Right ventricle myocardium inferior (tissue), 1 donor: ENCODE results near the gene WDR54. TPM values are rescaled to one million over a fixed set of nuclear protein-coding genes. Genes with fewer than 3 reads are reported as not detected.

ENCODE experiments used
- ATAC-seq: fragments of 200-7000 bp; cut with Tn5 transposase; one replicate; pipeline ENCODE4 v1.9.1; 2020; ENCODE audit warnings: mild to moderate bottlenecking, moderate library complexity
- DNase-seq: peaks from one replicate; pipeline ENCODE4 v3.0.0; 2021; ENCODE audit errors: missing footprints
- intact Hi-C: fragments of 100-400 bp; cut with DNase I; formaldehyde crosslinking; loops from one replicate; pipeline ENCODE4 v1.11.0; 2022
- total RNA-seq: library from RNA; stranded (reverse); fragmentation: NEBNext Ultra II Directional; extraction: Animal tissue kit (Norgen Biotek cat#: 25700); gene quantifications from one replicate; pipeline ENCODE4 v1.2.1, GENCODE V29; 2021
- donor health status: DM: no; HTN: yes; CAD: no; lungs with severe emphysema.

The WDR54 gene
- total RNA-seq, 1 donor from 2014 or later: 3.0 TPM

GRCh38 chr2:74424139-74424992, 2.8 kb downstream of the WDR54 start:
- no peak for ATAC-seq
- intact Hi-C loops: no loop called here
- DNase-seq: no peak

GRCh38 chr2:74424995-74425406, 3.5 kb downstream of the WDR54 start:
- ATAC-seq (no peak), DNase-seq (no peak)
- intact Hi-C loops: no loop called here

- no peak for DNase-seq
- intact Hi-C loops: no loop called here
- no peak for ATAC-seq
Observed at GRCh38 chr2:74425523-74425922, 4.0 kb downstream of the WDR54 start.

- ATAC-seq (no peak), DNase-seq (no peak)
- intact Hi-C loops: no loop called here
Observed at GRCh38 chr2:74426181-74426758, 4.7 kb downstream of the WDR54 start.

DNA sequence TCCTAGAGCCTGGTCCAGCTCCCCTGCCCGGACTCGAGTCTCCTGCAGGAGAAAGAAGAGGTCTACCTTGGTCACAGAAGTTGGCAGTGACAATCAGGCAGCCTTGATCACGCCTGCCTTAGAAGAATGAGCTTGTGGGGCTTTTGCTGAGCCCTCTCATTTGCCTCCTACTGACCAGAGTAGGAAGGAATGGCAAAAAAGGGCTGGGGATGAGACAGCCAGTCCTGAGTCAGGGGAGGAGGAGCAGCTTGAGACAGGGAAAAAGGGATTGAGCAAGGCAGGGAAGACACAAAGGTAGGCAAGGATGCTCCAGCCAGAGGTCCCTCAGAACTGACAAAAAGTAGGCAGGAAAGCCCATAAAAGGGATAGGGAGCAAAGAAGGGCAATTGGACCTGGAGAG, 6.0 kb downstream of the WDR54 start:
- intact Hi-C loops: no loop called here
- DNase-seq (no peak), ATAC-seq (no peak)

DNA sequence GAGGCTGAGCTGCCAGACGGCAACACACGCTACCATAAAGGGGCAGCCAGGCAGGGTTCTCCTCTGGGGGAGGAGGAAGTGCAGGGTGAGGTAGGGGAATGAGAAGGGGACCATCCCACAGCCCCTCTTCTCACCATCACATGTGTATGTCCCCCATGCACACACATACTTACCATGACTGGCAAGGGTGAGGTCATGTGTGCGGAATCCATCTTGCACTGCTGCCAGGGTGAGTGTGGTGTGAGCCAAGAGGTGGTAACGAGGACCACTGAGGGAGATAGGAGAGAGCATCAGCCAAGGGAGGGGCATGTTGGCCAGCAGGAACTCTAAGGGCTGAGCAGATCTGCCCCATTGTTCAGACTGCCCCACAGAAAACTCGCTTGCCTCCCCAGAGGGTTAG, 7.1 kb downstream of the WDR54 start:
- ATAC-seq (no peak), DNase-seq (no peak)
- intact Hi-C loops: no loop called here

- ATAC-seq: no peak
- DNase-seq: no peak
- intact Hi-C loops: no loop called here
Observed at GRCh38 chr2:74429487-74430451, 8.2 kb downstream of the WDR54 start.

- intact Hi-C loops: no loop called here
- DNase-seq (no peak), ATAC-seq (no peak)
Observed at GRCh38 chr2:74430502-74430901, 9.0 kb downstream of the WDR54 start.

GRCh38 chr2:74436111-74436805, 14.7 kb downstream of the WDR54 start:
- no peak for ATAC-seq
- no peak for DNase-seq
- intact Hi-C loops: no loop called here

GRCh38 chr2:74436848-74437695, 15.5 kb downstream of the WDR54 start:
- intact Hi-C loops: no loop called here
- ATAC-seq: no peak
- no peak for DNase-seq

DNA sequence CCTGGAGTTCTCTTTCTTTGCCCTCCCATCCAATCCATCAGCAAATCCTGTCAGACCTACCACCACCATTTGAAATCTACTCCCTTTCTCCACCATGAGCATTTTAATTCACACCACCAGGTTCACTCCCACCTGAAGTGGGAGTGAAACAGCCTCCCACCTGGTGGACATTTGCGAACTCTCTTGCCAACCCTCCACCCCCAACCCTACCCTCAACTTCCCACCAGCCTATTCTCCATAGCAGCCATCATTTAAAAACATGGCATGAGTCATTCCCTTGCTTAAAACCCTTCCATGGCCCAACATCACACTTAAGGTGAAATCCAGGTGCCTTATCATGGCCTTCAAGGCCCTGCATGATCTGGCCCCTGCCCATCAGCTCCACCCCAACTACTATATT, 16.7 kb downstream of the WDR54 start:
- DNase-seq (no peak), ATAC-seq (no peak)
- intact Hi-C loops: no loop called here

DNA sequence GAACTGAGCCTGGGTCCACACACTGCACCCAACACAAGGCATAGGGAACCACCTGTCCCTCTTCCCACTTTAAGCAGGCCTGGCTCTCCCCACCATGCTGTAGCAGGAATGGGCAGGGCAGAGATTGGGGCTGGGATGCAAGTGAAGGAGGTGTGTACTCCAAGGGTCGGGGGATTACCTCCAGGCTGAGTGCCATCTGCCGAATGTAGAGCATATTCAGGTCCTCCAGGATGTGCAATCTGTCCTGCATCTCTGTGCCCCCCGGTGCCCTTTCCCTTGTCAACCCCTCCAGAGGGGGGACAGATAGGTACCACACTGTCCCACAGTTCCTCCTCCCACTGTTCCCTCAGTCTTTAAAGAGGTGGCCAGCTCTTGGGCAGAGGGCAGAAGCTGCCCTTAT, 17.8 kb downstream of the WDR54 start:
- intact Hi-C loops: no loop called here
- no peak for ATAC-seq
- no peak for DNase-seq

- ATAC-seq (peak; percentile 70), DNase-seq (peak; percentile 92)
- intact Hi-C loops: no loop called here
Observed at GRCh38 chr2:74439803-74440377, 18.4 kb downstream of the WDR54 start.

DNA sequence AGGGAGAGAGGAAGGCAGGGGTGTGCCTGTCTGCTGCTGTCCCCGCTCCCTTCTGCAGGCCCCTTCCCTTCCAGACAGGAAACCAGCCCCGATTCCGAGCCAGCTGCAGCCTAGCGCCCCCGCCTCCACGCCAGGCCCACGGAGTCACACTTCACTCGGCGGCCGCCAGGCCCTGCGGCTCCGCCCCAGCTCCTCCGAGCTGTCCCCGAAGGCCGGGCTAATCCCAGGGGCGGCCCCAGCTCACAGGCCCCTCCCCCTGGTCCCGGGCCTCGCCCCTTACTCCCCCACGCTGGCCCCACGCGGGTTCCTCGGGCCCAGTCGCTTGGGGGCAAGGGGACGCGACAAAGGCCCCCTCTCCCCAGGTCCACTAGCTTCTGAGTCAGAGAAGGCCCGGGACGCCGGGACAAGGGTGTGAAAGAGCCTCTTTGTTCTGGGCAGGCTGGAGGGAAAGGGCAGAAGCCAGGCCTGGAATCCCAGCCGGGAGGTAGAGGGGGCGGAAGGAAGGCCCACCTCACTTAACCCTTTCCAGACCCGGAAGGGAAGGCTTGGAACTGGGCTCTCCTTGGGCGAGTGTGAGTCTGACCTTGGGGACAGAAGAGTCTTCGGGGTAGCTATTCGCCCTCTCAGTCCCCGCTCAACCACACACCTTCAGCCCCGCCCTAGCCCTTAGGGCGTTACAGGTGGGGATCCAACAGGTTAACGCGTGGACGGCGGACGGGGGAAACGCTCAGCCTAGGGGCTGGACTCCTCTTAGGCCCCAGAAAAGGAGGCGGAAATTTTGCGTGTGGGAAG, 19.0 kb downstream of the WDR54 start:
- peak; percentile 94 for DNase-seq
- intact Hi-C loops: no loop called here
- ATAC-seq: peak; percentile 94

DNA sequence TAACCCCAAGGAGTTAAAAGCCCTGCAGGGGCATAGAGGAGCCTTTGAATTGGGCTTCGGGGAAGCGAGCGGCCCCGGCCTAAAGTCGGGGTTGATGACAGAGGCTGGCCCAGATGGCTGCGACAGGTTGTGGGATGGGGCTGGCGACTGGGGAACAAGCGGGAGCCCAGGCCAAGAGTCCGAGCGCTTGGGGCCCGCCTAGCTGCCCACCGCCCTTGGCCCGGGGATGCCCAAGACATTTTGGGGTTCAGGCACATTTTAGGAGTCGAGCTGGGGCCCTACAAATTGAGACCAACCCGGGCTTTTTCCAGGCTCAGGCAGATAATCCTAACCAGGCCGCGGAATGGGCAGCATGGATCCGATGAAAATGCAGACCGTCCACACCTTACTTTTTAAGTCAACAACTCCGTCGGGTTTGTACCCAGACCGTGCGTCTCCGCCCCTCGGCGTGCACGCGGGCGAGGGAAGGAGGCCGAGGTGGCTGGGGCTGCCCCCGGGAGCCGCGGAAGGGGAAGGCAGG, 19.7 kb downstream of the WDR54 start:
- intact Hi-C loops: no loop called here
- ATAC-seq (peak; percentile 7), DNase-seq (no peak)

DNA sequence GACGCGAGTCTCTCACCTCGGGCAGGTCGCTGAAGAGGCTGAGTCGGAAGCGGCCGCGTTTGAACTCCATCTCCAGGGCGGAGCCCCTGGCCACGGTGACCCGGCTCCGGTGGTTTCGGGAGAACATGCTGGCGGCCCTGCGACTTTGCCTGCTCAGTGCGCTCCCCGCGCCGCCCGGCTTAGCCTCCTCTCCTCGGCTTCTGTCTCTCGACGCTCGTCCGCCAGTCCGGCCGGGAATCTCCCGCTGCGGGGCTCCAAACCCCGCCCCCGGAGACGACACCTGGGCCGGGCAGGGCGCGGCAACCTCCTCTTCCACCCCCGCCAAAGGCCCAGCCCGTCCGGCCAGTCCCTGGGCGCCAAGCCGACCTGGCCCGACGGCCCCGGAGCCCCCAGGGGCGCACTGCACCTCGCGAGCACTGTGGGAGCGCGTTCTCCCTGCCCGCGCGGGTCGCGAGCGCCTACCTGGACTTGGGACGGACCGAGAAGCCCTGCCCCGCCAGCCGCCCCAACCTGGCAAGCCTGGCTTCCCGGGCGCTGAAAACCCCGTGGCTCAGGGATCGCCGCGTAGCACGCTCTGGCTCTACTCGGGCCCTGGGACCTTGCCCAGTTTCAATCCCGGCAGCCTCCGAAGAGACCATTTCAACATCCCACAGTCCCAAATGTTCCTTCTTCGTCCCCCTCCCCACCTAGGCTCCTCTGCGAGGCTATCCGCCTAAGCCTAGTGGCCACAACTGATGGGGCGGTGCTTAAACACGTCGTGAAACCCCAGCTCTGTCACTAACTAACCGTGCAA, 20.4 kb downstream of the WDR54 start, which contains the start of gene RTKN:
Gene RTKN (minus strand): TSS at position 248 of the 793 bp plus-strand sequence. CDS start 121 bp downstream, at position 127.
- ATAC-seq: peak; percentile 6
- DNase-seq: no peak
- intact Hi-C loops: no loop called here
